GM10248 (cell line): Measurements from ENCODE around the gene MAP3K5.
A peak's percentile ranks its signal among the peaks of the same experiment; 100 is the strongest.

Experiments
- CTCF ChIA-PET: fragments of 300-600 bp; sonication (Branson Sonifier 250); formaldehyde crosslinking; extraction: SDS; loops from one replicate; lab custom pipeline; 2021; ENCODE audit warnings: antibody characterized with exemption; lab: Yijun Ruan, JAX
- POLR2A ChIA-PET: fragments of 350-650 bp; sonication (Branson Sonifier 250); formaldehyde crosslinking; extraction: SDS; loops from one replicate; lab custom pipeline; 2020; ENCODE audit warnings: antibody characterized with exemption; lab: Yijun Ruan, JAX
- DNase-seq: peaks from one replicate; pipeline ENCODE4 v3.0.0; 2012; ENCODE audit errors: extremely low spot score
- TF ChIP-seq, protein P1 (sequence below): IDR thresholded peaks from 2 replicates; pipeline ENCODE4 v1.5.1; 2012; ENCODE audit warnings: mild to moderate bottlenecking, low read depth; ENCODE audit errors: extremely low read depth, missing control alignments, control extremely low read depth

Gene MAP3K5

DNA sequence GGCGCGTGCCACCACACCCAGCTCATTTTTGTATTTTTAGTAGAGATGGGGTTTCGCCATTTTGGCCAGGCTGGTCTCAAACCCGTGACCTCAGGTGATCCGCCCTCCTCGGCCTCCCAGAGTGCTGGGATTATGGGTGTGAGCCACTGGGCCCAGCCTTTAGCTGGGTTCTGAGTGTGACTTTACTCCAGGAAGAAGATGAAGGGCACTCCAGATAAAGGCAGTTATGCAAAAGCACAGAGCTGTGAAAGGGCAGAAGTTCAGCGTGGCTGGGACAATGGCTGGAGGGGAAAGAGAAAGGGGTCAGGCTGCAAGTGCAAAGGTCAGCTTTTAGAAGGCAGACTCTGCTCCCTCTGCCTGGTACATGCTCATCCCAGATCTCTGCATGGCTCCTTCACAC, 39.7 kb downstream of the MAP3K5 start:
- ChIA-PET POLR2A (no interaction called here), CTCF (interaction anchor here (1.4 to 1.6 kb wide), 4 partner anchors 10 to 108 kb away, joined by 4 to 8 read pairs (median 6); partner anchors contain the start of gene MAP3K5)
- TF ChIP-seq, protein P1, sequence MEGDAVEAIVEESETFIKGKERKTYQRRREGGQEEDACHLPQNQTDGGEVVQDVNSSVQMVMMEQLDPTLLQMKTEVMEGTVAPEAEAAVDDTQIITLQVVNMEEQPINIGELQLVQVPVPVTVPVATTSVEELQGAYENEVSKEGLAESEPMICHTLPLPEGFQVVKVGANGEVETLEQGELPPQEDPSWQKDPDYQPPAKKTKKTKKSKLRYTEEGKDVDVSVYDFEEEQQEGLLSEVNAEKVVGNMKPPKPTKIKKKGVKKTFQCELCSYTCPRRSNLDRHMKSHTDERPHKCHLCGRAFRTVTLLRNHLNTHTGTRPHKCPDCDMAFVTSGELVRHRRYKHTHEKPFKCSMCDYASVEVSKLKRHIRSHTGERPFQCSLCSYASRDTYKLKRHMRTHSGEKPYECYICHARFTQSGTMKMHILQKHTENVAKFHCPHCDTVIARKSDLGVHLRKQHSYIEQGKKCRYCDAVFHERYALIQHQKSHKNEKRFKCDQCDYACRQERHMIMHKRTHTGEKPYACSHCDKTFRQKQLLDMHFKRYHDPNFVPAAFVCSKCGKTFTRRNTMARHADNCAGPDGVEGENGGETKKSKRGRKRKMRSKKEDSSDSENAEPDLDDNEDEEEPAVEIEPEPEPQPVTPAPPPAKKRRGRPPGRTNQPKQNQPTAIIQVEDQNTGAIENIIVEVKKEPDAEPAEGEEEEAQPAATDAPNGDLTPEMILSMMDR: no peak
- no peak for DNase-seq

DNA sequence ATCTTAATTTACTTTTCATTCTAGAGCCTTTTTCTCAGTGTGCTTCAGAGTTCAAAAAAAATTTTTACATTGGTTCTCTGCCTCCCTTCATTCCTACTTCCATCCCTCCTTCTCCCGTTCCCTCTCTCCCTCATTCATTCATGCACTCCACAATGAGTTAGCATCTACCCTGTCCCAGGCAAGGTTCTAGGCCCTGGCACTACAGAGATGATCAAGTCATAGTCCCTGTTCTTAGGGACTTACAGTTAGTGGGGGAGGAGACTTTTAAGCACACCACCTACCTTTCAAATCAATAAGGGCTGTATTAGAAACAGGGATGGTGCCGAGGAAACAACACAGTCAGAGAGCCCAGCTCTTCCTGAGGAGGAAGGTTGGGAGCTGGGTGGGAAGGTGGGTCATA, 40.3 kb downstream of the MAP3K5 start:
- POLR2A ChIA-PET: no interaction called here
- CTCF ChIA-PET: interaction anchor here (1.4 to 1.6 kb wide), 4 partner anchors 10 to 108 kb away, joined by 4 to 8 read pairs (median 6); partner anchors contain the start of gene MAP3K5
- DNase-seq: no peak
- TF ChIP-seq, protein P1: no peak

DNA sequence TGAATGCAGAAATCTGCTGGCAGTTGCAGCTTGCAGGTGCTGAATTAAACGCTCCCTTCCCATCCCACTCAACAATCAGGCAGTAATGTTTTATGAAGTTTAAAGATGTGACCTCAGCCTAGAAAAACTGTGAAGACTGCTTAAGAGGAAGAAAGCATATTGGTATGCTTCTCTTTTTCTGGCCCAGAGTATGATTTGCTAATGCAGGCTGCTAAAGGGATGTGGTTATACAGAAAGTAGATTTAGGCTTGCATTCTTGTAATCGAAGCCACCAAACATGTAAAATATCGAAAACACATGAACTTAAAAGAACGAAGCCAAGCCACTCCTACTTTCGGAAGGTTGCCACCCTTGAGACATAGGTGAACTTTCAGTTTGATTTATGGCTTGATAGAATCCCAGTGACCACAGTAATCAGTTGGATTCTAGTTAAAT, 40.7 kb downstream of the MAP3K5 start:
- ChIA-PET POLR2A (no interaction called here), CTCF (interaction anchor here (1.4 to 1.5 kb wide), 3 partner anchors 11 to 41 kb away, joined by 4 to 8 read pairs (median 7); partner anchors contain the start of gene MAP3K5)
- DNase-seq: peak; percentile 64
- TF ChIP-seq, protein P1: no peak

DNA sequence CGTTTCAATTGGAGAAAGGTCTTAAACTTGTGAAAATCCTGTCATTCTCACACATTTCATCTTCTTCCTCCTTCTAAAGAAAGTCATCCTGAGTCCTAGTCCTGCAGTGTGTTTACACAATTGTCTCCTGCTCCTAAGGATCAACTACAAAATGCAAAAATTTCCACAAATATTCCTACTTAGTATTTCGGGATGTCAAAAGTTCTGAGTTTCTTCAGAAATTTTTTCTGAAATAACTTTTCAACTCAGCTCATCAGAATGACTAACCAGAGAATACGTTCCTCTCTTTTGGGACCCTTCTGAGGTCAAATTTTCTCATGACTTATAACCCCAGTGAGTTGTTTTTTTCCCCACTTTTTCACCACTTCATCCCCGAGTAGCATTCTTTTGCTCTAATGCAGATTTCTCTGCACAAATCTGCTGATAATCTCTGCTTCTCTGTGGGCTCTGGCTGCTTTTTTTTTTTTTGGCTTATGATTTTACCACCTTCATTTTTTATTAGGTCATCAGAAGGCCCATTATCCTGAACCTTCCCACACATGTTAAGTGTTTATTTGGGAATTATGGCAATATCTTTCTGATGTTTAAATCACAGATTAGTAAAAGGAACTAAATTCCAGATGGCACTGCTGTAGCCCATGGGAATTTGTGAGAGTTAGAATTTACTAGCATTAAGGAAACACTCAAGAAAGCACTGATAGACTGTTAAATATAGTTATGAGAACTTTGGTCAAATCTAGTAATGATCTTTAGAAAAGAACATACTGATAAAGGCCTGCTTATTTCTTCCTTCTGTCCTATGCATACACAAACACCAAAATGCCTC, 41.4 kb downstream of the MAP3K5 start:
- ChIA-PET POLR2A (no interaction called here), CTCF (interaction anchor here (1.5 kb wide), 2 partner anchors 10 to 41 kb away, joined by 7 to 8 read pairs; partner anchors contain the start of gene MAP3K5)
- DNase-seq: no peak
- TF ChIP-seq, protein P1: no peak

DNA sequence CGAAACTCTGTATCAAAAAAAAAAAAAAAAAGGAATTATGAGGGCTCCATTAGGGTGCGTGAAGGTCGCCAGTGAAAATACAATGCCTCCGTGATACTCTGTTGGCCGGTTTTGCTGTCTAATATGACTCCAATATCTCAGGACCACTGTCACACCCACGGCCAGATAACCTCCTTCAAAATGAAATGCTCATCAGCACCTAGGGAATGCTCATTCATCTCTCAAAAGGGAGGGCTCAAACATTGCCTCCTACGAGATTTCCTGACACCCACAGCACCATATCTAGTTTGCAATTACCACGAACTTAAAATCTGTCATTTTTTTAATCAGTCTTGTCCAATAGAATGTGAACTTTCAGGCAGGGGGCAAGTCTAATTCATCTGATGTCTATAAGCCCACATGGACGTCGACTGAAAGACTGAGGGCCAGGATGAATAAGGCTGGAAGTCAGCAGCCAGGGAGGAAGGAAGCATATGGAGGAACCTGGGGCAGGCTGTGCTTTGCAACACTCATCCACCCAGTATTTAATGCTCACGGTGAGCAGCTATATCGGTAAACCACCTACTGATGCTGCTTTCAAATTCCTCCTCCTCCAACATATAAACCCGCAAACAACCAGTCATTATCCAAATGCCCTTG, 42.8 kb downstream of the MAP3K5 start:
- TF ChIP-seq, protein P1: no peak
- ChIA-PET CTCF (no interaction called here), POLR2A (no interaction called here)
- no peak for DNase-seq

DNA sequence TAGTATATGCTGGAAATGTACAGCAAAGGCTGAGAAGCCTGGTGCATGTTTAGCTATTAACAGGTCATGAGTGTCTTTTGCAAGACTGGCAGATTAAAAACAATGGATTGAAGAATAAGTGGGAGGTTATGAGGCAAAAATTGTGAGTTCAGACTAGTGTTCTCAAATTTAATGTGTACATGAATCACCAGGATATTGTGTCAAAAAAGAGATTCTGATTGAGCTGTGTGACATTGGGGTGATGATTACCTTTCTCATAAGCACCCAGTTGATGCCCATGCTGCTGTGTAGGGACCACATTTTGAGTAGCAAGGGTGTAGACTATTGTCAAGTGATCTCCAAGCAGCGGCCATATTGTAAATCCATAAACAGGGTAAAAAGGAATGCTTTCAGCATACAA, 44.8 kb downstream of the MAP3K5 start:
- no peak for DNase-seq
- POLR2A ChIA-PET: no interaction called here

More for the DNA sequence above, 44.8 kb downstream of the MAP3K5 start:
- CTCF ChIA-PET: interaction anchor here (1.1 to 3.3 kb wide), 8 partner anchors 9 to 103 kb away, joined by 3 to 11 read pairs (median 3); no protein-coding TSS in a partner anchor
- TF ChIP-seq, protein P1: no peak
